Stimulated activated CD4-positive, alpha-beta T cell treated with anti-CD3 and anti-CD28 coated beads, Interleukin-12 subunit alpha, Interleukin-12 subunit beta, amount 100 ng/mL, for 4 hours (primary cell): ENCODE measurements around the gene UNC79.

Experiments
- DNase-seq: peaks from one replicate; pipeline ENCODE4 v3.0.0-alpha.2; 2020

UNC79 gene

GRCh38 chr14:93675651-93676050 is 244.9 kb downstream of the UNC79 start:
- DNase-seq = no peak

DNA sequence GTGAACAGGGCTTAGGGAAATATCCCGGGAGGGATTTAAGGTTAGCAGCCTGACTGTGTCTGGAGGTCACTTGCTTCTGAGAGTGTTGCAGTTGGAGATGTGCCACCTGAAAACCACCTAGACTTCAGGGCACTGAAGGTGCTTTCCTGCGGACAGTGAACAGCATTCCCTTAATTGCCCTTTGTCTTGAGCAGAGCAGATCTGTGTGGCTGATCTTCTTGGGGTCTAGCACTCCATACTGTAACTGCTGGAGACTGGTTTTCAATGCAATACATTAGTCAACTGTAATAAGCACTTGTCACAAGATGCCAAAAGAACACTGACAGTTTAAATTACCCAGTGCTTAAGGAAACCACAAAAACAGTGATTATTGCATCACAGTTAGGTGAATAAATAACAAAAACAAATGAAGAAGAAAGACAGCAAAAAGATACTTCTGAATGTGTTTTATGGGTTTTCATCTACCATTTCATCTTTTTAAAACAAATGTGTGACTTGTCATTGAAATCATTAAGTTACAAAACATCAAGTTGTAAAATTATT is 245.7 kb downstream of the UNC79 start:
- DNase-seq = no peak

- DNase-seq = no peak
These were observed 251.7 kb downstream of the UNC79 start for GRCh38 chr14:93682459-93682858.

- DNase-seq = no peak
These were observed 252.5 kb downstream of the UNC79 start for GRCh38 chr14:93683226-93683625.

DNA sequence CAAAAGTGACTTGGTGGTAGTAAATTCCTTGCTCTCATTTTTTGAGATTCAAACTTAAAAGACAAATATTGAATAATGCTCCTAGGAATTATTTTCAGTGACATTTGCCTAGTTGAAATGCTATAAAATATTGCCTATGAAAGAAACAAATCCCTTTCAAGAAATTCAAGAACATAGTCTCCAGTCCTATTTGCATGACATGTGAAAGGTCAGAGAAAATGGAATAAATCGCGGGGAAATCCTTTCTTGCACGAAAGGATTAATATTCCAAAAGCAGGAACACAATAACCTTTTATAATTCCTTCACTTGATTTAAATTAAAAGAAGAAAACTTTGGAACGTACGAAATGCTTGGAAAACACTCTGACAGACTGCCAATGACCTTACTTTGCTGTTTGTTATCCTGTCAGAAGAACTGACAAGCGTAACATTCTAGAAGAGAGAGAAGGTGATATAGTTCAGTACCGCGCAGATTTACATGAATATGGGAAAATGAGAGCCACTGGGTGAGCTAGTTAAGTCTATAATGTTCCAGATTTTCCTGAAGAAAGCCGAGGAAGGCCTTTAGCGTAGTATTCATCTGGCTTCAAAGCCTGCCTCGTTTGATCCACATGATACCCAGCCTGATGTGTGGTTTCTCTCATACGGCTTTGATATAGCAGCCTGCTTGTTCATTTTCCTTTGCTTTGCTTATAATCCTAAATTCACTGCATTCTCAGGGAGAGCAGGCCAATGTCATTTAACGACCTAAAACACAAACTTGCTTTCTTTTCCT is 254.6 kb downstream of the UNC79 start:
- no peak for DNase-seq

GRCh38 chr14:93686268-93686667 is 255.5 kb downstream of the UNC79 start:
- no peak for DNase-seq

- DNase-seq = no peak
These were observed 257.5 kb downstream of the UNC79 start for GRCh38 chr14:93688239-93688666.

DNA sequence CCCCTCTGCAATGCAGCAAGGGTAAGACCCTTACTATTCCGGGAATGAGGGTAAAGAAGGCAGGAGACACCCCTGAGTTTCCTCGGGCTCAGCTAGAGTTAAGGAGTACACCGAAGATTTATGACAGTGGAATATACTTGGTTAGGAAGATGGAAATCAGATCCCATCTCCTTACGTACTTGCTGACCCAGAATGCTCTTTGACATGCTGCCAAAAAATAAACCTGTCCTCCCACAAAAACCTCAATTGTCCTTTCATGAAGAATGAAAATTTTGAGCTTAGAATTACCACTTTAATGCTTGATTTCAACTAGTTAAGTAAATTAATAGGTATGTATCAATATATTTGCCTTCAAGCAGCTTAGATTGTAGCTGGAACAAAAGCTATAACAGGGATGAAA is 258.1 kb downstream of the UNC79 start:
- no peak for DNase-seq

GRCh38 chr14:93690146-93690545 is 259.4 kb downstream of the UNC79 start:
- DNase-seq = no peak

DNA sequence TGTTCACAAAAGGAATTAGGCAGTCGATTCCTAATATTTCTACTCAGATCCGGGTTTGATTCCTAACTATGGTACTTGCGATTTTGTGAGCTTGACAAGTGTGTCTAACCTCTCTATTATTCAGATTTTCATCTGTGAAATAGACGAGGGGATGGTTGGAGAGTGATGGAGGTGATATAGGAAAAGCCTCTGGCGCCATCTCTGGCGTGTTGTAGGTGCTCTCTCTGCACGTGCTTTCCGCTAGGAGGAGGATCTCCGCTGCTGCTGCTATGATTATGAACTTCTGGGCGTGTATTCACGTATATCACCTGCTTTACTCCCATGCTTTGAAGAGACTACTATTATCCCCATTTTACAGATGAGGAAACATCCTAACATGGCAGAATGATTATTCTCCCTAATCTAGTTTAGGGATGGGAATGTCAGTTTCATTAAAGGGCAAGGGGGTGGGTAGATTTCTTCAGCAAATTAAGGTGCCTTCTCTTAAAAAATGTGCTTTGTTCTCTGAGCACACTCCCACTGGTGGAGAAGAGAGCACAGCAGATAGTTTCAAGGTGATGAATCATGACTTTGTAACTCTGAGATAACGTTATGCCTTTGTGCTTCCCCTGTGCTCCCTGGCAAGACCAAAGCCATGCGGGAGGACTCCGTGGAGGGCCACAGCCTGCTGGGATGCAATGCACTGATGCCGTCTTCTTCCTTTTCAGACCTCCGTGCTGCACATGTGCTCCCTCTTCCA is 260.5 kb downstream of the UNC79 start:
- DNase-seq = no peak

GRCh38 chr14:93693914-93694313 is 263.2 kb downstream of the UNC79 start:
- no peak for DNase-seq

GRCh38 chr14:93700928-93701327 is 270.2 kb downstream of the UNC79 start:
- DNase-seq = no peak

- no peak for DNase-seq
These were observed 270.8 kb downstream of the UNC79 start for GRCh38 chr14:93701562-93701961.

DNA sequence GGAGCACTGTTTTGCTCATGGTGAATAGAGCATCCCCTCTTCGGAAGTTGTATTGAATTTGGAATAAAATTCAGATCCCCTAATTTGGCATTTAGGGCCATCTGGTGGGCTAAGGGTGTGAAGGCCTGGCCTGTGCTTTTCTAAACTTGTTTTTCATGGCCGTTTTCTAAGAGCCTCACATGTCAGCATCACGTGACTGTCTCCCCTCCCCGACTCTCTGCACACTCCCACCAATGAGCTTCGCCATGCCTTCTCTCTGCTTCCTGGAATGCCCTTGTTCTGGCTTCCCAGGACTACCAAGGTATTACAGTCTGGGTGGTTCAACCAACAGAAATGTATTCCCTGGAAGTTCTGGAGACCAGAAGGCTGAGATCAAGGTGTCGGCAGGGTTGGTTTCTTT is 272.2 kb downstream of the UNC79 start:
- DNase-seq = no peak

DNA sequence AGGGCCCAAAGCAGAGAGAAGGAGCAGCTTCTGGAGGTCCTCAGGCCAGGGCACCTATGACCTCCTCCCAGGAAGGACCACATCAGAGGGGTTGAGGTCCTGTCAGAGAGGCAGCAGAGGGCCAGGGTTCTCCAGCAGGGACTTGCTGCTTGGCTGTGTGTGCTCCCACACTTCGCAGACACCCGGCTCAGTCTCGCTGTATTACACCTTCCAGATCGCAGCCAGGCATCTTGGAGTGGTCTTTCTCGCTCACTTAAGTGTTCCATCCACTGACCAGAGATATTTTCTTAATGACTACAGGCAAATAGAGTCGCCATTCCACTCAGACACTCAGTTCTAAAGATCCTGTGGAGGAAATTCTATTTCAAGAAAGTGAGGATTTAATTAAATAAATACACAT is 273.2 kb downstream of the UNC79 start:
- DNase-seq = no peak

DNA sequence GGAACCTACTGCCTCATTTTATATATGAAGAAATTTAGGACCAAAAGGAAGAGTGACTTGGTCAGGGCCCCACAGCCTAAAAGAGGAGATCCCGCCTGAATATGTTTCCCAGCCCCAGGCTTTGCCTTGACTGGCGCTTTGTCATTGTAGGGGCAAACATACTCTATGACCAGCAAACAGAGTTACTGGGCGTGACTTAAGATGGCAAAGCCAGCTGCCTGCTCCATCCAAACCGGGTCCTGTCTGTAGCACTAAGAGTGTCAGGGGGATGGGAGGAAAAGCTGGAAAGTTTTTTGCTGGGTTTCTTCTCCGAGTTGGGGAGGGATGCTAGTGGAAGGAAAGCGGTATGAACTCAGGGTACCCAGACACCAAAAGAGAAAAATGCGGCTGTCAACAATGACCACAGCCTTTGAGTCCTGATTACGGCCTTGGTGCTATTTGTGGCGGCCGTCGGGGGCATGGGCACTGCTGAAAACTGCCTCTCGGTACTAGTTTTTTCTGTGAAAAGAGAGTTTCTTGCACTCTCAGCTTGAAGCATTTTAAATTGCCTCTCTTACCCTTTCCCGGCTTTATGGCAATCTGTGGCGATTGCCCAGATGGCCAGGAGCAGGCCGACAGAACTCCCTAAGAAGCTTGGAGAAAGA is 274.9 kb downstream of the UNC79 start:
- no peak for DNase-seq

GRCh38 chr14:93706360-93706955 is 275.7 kb downstream of the UNC79 start:
- no peak for DNase-seq

DNA sequence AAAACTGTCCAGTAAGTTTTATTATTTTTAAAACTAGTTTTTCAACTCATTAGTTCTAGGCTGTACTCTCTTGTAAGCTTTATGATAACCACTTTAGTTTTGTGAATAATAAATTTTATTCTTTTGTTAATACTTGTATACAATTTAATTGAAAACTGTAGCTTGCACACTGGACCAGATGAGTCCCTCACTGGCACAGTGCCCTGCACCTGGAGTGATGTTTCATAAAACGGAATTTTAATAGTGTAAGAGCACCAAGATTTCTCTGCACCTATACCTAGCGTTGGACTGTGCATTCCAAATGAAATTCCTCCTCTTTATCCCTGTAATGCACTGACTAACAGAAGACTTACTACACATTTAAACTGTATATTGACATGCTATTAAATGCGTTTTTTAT is 276.7 kb downstream of the UNC79 start:
- DNase-seq = no peak

DNA sequence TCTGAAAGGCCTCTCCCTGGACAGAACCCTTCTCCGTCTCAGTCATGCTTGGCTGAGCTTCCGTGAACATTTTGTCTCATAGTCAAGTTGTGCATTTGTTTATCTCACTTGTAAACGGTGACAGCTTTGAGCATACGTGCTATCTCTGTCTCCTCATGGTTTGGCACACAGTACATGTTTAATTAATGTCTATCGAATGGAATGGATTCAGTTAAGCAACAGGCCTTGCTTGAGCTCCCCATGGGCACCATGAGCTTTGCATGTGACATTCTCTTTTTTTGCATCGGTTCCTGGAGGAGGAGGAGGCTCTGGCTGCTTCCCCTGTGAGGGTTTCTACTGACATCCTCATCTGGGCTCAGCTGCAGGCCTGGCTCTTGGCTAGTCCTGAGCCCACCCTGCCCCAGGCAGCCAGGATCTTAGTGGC is 277.6 kb downstream of the UNC79 start:
- no peak for DNase-seq

DNA sequence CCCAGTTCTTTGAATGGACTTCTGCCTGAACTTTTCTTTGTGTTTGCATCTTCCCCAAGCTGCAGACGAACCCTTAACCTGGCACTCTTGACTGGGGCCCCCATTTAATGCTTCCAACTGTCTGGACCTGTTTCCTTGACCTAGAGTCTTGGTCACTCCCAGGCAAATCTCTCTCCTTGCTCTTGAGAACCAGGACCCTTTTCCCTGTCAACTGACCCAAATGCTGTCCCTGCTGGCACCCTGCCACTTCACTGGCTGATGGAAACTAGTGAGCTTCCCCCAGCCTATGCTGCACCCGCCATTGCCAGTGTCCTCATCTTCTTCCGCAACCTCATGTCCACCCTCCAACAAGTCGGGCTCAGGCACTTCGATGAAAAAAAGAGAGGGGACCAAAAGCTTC is 278.1 kb downstream of the UNC79 start:
- DNase-seq = no peak

DNA sequence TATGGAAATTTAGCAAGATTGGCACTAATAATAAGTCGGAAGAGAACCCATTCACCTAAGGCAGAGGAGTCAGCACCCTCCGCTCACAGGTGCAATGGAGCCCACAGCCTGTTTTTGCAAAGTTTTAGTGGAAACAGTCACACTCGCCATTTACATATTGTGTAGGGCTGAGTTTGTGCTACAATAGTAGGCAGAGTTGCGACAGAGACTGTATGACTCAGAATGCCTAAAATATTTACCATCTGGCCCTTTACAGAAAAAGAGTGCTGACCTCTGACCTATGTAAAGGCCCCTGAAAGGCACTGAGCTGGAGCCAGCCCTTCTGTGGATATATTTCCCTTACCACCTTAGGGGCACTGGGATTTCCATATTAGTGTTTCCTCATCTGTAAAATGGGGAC is 278.5 kb downstream of the UNC79 start:
- DNase-seq = no peak

GRCh38 chr14:93712079-93712837 is 281.5 kb downstream of the UNC79 start:
- DNase-seq = no peak
